ENCODE data around the gene MMP14.

DNA sequence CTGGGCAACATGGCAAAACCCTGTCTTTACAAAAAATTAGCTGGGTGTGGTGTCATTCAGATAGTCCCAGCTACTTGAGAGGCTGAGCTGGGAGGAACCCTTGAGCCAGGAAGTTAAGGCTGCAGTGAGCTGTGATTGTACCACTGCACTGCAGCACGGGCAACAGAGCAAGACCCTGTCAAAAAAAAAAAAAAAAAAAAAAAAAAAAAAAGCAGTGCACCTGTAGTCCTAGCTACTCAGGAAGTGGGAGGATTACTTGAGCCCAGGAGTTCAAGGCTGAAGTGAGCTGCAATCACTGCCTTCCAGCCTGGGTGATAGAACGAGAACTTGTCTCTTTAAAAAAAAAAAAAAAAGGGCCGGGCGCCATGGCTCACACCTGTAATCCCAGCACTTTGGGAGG, 52.3 kb downstream of the MMP14 start:
- TF ChIP-seq CTCF (IDR thresholded peaks at IDR 0.05) = no peak
- no peak for TF ChIP-seq POLR2A (IDR thresholded peaks at IDR 0.05)

Data from lower leg skin (tissue), 3 donors.